GM03348 (cell line): ENCODE results near the gene CNOT4.

ENCODE experiments used
- DNase-seq: peaks from one replicate; pipeline ENCODE4 v3.0.0; 2012; ENCODE audit warnings: low spot score

CNOT4 gene, protein sequence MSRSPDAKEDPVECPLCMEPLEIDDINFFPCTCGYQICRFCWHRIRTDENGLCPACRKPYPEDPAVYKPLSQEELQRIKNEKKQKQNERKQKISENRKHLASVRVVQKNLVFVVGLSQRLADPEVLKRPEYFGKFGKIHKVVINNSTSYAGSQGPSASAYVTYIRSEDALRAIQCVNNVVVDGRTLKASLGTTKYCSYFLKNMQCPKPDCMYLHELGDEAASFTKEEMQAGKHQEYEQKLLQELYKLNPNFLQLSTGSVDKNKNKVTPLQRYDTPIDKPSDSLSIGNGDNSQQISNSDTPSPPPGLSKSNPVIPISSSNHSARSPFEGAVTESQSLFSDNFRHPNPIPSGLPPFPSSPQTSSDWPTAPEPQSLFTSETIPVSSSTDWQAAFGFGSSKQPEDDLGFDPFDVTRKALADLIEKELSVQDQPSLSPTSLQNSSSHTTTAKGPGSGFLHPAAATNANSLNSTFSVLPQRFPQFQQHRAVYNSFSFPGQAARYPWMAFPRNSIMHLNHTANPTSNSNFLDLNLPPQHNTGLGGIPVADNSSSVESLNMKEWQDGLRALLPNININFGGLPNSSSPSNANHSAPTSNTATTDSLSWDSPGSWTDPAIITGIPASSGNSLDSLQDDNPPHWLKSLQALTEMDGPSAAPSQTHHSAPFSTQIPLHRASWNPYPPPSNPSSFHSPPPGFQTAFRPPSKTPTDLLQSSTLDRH

DNA sequence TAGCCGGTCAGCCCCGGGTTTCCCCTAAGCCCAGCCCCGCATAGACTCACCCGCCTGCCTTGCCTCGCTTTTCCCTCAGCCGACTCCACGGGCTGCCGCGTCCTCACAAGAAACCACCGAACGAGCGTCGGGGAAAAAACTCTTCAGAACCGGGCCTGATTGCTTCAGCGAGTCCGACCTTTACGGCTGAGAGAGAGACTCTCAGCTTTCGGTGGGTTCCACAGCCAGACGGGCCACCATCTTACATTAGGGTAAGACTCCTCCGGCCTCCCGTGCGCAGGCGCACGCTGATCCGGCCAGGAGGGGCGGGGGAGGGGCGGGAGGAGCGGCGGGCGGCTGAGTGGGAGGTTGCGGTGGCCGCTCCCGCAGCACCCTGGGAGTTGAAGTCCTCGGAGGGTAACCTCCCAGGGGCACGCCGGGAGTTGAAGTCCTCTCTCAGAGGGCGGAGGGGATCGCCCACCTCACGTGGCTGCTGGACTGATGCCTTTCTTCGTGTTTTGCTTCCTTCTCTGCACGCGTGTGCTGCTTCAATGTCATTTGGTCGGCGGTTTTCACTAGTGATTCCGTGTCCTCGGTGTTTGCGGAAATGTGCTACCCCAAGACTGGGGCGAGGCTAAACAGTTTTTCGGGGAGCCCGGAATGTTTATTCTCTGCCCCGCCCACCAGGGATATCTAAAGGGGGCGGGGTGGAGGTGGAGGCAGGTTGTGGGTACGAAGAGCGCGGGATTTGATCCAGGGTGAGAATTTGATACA lies at the start of gene CNOT4:
Gene CNOT4 (minus strand): TSS at position 264 of the 753 bp plus-strand sequence. CDS start 71,771 bp downstream, outside the sequence.
- DNase-seq: peak; percentile 99

DNA sequence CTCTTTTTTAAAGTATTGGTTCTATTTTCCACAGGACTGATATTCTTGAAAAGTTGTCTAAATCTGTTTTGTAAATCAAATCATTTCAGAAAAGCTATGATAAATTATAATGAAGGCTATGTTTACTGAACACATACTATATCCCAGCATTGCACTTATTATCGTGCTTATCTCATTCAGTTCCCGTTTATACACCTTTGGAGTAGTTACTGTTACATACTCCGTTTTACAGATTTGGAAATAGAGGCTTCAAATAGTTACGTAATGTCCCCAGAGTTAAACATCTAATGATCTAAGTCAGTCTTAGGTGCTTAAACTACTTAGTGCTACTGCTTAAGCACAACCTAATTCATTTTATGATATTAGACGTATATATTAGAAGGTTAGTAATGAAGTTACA lies 49.0 kb upstream of the CNOT4 start:
- no peak for DNase-seq

DNA sequence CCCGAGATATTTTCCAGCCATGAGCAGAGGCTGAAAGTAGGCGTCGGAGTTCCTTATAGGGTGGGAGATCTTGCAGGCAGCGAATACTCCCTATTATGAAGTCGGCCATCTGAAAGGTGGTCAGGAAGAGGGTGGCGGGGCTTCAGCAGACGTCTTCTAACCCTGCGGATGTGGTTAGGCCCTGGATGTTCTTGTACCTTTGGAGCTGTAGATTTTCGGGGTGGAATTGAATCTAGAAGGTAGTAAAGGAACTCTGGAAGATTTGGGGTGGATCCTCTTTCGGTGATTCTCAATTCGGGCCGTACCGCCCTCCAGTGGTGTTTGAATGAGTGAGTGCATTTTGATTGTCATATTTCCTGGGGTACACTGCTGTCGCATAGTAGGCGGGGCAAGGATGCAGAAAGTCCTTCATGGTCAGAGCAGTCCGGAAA lies 48.5 kb upstream of the CNOT4 start:
- peak; percentile 69 for DNase-seq

DNA sequence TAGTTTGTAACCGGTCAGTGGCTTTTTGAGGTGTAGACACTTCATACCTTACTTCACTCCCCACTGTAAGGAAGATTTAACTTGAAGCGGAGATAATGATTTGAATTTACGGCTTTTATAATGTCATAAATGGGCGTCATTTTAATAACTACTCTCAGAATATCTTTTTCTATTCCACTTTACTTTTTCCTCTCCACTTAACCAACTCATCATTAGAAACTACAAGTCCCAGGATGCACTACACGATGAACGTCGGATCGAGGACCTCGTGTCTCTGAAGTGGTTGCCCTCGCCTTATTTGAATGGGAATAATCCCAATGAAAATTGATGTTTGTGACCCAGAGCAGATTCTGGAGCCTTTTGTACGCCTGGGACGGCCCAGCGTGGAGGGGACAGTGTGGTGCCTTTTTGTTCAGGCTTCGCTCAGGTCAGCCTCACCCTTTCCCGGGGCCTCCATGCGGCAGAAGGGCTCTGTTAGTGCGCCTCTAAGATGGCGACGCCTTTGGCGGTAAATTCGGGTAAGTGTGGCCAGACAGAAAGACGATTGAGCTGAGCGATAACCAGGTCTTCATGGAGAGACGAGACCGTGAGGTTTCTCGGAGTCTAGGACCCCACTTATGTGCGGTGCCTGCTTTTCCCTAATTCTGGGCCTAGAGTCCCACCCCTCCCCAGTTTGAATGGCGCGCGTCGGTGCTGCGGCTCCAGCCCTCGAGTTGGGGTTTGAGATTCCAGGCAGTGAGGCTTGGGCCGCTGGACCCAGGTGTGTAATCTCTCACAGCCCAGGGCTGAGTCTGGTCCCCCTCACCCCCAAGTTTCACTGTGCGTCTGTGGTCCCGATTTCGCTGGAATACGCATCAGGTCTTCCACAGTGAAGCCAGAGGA lies 47.8 kb upstream of the CNOT4 start, which contains the start of gene NUP205:
Gene NUP205 (plus strand): TSS at position 463 of the 882 bp plus-strand sequence. CDS start 28 bp downstream, at position 491.
- peak; percentile 89 for DNase-seq

DNA sequence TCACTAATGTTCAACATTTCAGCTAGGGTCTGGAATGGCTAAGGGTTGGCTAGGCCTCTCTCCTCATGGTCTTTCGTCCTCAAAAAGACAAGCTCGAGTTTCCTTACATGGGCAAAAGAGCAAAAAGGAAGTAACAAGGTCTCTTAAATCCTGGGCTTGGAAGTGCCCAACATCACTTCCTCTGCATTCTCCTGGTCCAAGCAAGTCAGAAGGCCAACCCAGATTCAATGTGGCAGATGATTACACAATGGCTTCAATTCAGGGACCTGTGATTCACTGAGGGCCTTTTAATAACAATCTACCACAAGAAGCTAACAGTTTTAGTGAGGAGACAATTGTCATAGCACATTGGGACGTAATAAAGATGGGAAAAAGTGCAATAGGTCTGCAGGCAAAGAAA lies 43.4 kb upstream of the CNOT4 start:
- no peak for DNase-seq

DNA sequence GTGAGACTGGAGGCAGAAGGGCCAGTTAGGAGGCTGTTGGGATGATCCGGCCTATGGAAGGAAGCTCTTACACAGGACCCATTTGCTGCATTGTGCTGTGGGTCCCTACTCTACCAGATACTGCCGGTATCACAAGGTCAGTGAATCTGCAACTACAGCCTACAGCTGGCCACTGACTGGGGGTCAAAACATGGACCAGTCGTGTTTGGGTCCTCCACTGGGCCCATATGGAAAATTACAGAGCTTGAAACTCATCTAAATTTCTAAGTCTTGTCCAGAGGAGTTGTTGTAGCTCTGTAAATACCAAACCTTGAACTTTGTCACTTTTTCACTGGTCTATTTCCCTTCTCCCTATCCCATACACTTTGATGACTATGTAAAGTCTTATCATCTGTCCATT lies 42.2 kb upstream of the CNOT4 start:
- DNase-seq: no peak

DNA sequence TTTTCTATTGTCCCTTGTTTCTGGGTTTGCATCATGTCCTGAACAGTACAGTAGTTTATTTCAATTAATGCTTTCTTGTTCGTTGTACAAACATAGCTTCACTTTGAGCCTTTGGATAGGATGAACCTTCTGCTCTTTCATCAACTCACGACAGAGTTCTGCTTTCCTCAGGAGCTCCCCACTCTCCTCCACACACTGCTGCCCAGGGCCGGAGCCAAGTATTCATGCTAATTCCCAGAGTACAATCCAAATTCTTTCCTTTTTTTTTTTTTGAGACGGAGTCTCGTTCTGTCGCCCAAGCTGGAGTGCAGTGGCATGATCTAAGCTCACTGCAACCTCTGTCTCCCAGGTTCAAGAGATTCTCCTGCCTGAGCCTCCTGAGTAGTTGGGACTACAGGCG lies 40.3 kb upstream of the CNOT4 start:
- DNase-seq: no peak

DNA sequence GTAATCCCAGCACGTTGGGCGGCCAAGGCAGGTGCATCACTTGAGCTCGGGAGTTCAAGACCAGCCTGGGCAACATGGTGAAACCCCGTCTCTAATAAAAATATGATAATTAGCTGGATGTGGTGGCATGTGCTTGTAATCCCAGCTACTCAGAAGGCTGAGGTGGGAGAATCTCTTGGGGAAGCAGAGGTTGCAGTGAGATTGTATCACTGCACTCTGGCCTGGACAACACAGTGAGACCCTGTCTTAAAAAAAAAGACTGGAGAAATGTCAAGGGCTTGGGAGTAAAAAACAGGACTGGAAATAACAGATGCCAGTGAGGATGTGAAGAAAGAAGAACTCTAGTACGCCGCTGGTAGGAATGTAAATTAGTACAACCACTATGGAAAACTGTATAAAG lies 31.1 kb upstream of the CNOT4 start:
- DNase-seq: no peak

DNA sequence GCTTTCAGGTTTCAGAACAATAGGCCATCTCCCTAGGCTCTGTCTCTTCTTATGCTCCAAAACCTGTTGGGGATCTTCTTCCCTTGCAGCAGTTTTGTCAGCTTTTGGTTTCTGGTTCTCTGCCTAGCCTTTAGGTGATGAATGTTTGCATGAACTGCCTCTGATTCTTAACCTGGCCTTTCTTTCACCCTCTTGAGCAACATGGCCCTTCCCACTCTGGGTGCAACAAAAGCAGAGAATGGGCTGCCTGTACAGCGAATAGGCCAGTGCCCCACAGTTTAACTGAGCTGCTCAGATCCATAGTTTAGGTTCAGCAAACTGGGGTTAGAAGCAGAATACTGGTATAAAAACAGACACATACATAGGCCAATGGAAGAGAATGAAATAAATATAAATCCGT lies 29.7 kb upstream of the CNOT4 start:
- DNase-seq: no peak

DNA sequence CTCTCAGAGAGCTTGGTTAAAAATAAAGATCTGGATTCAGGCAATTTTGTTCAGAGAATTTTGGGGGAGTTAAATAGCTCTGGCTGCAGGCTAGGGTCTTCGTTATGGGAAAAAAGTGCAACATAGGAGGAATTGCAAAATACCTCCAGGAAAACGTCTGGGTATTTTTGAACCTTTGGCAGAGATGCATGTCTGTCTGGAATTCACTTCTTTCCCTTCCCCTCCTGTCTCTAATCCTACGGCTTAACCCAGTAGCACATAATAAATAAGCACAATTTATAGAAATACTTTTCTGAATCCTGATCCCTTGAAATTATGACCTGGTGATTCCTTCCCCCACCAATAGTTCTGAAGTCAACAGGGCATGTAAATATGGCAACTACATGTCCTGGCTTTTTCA lies 28.5 kb upstream of the CNOT4 start:
- no peak for DNase-seq

DNA sequence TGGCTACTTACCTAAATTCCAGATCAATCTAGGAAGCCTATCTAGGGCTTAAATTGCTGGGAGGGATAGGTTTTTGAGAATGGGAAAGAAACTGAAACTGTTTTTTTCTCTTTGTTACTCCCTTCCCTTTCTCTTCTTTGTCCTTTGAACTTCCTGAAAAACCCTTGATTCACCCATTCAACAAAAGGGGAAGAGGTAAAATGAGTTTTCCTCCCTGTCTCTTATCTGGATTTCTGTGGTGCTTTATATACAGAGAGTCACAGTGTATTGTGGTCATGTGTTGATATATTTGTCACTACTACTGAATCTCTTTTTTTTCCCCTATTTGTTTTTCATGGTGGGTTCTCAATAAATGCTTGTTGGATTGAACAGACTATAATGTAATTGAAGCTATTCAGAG lies 28.0 kb upstream of the CNOT4 start:
- DNase-seq: no peak

DNA sequence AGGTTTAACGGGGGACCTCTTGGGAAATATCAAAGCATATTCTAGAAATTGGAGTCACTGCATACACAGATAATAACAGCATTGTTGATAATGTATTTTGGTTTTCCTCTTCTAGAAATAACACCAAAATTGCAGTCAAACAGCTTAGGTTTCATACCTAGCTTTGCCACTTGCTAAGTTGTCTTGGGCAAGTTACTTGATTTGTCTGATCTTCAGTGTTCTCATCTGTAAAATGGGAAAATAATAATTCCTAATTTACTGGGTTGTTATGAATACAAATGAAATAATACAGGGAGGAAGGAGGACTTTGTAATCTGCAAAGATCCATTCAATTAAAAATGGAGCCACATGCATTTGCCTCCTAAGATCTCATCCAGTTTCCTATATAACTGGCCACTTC lies 27.6 kb upstream of the CNOT4 start:
- no peak for DNase-seq

DNA sequence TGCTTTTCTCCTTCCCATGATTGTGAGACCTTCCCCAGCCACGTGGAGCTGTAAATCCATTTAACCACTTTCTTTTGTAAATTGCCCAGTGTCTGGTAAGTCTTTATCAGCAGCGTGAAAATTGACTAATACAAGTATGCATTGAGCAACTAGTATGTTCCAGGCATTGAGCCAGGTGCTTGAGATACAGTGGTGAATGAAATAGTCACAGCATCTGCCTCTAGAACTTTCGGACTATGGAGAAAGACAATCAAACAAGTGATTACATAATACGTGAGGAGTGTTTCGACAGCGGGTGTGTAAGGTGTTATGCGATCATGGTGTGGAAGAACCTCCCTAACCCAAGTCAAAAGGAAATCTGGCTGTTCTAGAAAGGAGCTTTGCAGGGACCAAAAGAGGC lies 26.2 kb upstream of the CNOT4 start:
- DNase-seq: peak; percentile 21

DNA sequence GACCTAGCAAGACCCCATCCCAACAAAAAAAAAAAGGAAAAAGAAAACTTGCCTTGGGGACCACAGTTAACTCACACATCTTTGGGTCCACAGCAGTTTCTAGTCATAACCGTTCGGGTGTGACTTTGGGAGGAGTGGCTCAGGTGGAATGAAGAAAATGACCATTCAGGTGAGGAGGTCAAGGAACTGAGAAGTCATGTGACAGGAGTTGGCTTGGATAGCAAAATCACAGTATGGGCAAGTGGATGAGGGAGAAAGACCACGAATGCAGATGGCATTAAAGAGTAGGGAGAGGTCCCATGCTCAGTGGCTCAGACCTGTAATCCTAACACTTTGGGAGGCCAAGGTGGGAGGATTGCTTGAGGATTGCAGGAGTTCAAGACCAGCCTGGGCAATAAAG lies 17.1 kb upstream of the CNOT4 start:
- DNase-seq: no peak

DNA sequence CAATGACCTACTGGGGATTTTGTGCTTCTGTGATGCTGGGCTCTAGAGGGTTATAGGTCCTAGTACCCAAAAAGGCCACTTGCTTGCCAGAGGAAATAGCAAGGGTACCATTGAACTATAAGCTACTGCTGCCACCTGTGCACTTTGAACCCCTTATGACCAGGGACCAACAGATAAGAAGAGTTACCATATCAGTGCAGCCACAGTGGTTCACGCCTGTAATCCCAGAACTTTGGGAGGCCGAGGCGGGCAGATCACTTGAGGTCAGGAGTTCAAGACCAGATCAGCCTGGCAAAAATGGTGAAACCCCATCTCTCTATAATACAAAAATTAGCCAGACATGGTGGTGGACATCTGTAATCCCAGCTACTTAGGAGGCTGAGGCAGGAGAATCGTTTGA lies 15.5 kb upstream of the CNOT4 start:
- DNase-seq: no peak

DNA sequence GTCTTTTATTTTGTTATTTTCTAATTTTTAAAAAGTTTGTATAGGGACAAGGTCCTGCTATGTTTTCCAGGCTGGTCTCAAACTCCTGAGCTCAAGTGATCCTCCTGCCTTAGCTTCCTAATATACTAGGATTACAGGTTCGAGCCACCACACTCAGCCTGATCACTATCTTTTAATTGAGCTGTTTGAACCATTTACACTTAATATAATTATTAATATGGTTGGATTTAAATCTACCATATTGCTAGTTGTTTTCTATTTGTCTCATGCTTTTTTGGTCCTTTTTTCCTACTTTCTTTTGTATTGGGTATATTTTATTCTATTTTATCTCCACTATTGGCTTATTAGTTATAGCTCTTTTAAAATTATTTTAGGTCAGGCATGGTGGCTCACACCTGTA lies 13.2 kb upstream of the CNOT4 start:
- no peak for DNase-seq

DNA sequence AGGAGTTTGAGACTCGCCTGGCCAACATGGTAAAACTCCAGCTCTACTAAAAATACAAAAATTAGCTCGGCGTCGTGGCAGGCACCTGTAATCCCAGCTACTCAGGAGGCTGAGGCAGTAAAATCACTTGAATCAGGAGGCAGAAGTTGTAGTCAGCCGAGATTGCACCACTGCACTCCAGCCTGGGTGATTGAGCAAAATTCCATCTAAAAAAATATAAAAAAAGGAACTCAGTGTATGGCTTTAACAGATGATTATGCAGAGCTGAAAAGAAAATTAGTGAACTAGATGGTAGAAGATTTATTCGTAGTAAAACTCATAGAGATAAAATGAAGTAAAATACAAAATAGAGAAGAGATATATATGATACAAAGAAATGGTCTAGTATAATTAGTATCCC lies 12.6 kb upstream of the CNOT4 start:
- DNase-seq: no peak

DNA sequence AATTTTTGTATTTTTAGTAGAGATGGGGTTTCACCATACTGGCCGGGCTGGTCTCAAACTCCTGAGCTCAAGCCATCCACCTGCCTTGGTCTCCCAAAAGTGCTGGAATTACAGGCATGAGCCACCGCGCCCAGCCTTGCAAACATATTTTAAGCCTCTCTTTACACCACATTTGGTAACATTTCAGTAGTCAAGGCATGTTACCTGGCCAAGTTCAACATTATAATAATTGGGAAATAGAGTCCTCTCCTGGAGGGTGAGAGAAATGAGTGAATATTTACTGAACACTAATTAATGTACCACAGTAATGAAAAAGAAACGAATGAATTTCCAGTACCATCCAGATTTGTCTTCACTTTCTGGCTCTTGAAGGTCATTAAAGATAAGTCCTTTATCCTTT lies 10.0 kb upstream of the CNOT4 start:
- no peak for DNase-seq

DNA sequence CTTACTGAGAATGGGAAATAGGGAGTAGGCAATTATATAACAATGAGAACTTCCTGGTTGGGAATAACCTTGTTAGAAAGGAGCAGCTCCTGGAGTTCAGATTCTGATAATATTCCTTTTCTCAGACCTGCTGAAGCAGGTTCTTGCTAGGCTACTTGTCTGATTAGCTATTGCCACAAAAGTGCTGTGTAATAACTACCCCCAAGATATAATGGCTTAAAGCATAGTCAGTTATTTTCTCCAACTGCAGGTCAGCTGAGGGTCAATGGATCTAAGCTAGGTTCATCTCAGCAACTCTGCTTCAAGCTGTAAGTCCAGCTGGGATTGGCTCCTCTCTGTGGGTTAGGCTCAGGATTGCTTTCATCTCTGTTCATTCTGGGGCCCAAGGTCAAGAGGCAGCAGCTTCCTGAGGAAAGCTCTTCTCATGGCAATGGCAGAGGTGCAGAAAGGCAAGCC lies 9.4 kb upstream of the CNOT4 start:
- no peak for DNase-seq

DNA sequence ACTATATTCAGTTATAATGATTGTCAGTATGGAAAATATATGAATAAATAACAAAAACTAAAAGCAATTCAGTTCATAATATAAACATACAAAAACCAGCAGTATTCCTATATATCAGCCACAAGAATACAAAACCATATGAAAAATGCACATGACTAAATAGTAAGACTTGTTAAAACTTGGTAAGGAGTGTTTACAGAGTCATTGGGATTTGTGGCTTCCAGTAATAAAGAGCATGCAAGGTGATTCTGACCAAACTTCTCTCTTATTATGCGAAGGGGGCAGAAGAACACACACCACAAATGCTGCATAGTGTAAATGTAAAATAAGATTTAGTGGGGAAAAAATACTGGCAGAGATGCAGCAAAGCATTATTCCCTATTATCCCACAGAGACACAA lies 8.8 kb upstream of the CNOT4 start:
- DNase-seq: no peak

DNA sequence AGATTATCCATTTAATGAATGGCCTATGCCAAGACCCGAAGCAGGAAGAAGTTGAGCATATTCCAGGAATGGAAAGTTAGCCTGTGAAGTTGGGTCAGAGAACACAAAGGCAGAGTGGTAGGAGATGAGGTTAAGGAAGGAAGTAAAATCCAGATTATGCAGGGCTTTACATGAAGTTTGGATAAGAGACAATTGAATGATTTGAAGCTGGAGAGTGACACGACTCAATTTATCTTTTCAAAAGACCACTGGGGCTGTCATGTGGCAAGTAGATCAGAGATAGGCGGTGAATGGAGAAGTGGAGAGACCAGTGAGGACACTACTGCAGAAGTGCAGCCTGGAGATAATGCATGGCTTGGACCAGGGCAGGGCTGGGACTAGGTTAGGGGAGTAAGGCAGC lies 7.2 kb upstream of the CNOT4 start:
- DNase-seq: no peak

DNA sequence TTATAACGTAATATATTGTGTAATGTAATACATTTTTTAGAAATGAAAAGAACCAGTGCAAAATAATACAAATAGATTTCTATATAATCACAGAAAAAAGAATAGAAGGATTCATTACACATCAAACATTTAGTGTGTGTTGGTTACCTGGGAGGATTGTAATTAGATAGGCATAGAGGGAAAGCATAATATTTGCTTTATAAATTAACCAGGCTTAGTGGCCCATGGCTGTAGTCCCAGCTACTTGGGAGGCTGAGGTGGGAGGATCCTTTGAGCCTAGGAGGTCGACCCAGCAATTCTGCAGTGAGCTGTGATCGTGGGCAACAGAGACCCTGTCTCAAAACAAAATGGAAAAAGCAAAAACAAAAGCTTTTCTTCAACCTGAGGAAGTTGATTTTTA lies 5.0 kb upstream of the CNOT4 start:
- DNase-seq: no peak
